Measurements from ENCODE around the gene TBCA. TPM values are rescaled to one million over a fixed set of nuclear protein-coding genes. Genes with fewer than 3 reads are reported as not detected.

The TBCA gene
- total RNA-seq, 1 experiment from 2014 or later, result 327 TPM

DNA sequence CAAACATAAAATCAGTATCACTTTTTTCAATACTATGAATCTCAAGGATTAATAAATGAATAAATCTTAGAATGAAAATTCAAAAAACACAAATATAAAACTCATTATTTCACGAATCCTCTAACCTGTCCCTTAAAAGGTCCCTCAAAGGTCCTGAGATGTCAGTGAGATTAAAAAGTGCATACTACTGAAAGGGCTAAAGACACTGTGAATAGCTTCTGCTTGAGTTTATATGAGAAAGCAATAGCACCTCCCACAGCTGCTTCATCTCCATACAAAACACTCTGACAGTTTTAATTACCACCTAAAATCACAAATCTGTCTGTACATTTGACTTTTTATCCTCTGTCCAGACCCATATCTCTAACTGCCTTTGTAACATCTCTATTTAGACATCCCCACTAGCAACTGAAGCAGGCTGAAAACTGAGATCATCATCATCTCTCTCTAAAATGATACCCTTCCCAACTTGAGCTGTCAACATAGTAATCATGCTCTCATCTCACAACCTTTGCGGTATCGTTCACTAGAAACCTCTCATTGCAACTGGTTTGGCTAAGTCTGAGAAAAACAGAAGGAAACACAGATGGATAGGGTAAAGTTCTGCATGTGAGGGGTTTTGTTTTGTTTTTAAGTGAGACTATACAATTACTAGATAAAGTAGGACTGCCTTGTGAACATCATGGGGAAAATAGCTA is 56.3 kb downstream of the TBCA start:
- Mint-ChIP-seq H3K27me3 (ENCODE audit: low read depth) (no peaks in the 10 kb centered on the region), H3K36me3 (no peaks in the 10 kb centered on the region), H3K9me3 (no peaks in the 10 kb centered on the region), H3K4me1 (peaks cover 21% of the 10 kb centered on the region), H3K4me3 (no peak overlapping the region), H3K27ac (no peak overlapping the region)
- CTCF ChIA-PET, result no interaction called here
- ATAC-seq (no peak), DNase-seq (ENCODE audit: low spot score) (no peak)
- TF ChIP-seq HMGA2 (CRISPR knock-in tag; IDR thresholded peaks at IDR 0.05) (no peak), SOX15 (CRISPR knock-in tag; IDR thresholded peaks at IDR 0.05) (no peak), PRRX2 (CRISPR knock-in tag; IDR thresholded peaks at IDR 0.05) (no peak)
- TF ChIP-seq, protein P1, sequence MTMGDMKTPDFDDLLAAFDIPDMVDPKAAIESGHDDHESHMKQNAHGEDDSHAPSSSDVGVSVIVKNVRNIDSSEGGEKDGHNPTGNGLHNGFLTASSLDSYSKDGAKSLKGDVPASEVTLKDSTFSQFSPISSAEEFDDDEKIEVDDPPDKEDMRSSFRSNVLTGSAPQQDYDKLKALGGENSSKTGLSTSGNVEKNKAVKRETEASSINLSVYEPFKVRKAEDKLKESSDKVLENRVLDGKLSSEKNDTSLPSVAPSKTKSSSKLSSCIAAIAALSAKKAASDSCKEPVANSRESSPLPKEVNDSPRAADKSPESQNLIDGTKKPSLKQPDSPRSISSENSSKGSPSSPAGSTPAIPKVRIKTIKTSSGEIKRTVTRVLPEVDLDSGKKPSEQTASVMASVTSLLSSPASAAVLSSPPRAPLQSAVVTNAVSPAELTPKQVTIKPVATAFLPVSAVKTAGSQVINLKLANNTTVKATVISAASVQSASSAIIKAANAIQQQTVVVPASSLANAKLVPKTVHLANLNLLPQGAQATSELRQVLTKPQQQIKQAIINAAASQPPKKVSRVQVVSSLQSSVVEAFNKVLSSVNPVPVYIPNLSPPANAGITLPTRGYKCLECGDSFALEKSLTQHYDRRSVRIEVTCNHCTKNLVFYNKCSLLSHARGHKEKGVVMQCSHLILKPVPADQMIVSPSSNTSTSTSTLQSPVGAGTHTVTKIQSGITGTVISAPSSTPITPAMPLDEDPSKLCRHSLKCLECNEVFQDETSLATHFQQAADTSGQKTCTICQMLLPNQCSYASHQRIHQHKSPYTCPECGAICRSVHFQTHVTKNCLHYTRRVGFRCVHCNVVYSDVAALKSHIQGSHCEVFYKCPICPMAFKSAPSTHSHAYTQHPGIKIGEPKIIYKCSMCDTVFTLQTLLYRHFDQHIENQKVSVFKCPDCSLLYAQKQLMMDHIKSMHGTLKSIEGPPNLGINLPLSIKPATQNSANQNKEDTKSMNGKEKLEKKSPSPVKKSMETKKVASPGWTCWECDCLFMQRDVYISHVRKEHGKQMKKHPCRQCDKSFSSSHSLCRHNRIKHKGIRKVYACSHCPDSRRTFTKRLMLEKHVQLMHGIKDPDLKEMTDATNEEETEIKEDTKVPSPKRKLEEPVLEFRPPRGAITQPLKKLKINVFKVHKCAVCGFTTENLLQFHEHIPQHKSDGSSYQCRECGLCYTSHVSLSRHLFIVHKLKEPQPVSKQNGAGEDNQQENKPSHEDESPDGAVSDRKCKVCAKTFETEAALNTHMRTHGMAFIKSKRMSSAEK (CRISPR knock-in tag; IDR thresholded peaks at IDR 0.05; ENCODE audit: borderline replicate concordance), result no peak
- TF ChIP-seq, protein P2, sequence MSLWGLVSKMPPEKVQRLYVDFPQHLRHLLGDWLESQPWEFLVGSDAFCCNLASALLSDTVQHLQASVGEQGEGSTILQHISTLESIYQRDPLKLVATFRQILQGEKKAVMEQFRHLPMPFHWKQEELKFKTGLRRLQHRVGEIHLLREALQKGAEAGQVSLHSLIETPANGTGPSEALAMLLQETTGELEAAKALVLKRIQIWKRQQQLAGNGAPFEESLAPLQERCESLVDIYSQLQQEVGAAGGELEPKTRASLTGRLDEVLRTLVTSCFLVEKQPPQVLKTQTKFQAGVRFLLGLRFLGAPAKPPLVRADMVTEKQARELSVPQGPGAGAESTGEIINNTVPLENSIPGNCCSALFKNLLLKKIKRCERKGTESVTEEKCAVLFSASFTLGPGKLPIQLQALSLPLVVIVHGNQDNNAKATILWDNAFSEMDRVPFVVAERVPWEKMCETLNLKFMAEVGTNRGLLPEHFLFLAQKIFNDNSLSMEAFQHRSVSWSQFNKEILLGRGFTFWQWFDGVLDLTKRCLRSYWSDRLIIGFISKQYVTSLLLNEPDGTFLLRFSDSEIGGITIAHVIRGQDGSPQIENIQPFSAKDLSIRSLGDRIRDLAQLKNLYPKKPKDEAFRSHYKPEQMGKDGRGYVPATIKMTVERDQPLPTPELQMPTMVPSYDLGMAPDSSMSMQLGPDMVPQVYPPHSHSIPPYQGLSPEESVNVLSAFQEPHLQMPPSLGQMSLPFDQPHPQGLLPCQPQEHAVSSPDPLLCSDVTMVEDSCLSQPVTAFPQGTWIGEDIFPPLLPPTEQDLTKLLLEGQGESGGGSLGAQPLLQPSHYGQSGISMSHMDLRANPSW (CRISPR knock-in tag; conservative IDR thresholded peaks at IDR 0.05; ENCODE audit: low read depth), result no peak
- TF ChIP-seq, protein P3, sequence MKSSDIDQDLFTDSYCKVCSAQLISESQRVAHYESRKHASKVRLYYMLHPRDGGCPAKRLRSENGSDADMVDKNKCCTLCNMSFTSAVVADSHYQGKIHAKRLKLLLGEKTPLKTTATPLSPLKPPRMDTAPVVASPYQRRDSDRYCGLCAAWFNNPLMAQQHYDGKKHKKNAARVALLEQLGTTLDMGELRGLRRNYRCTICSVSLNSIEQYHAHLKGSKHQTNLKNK (CRISPR knock-in tag; IDR thresholded peaks at IDR 0.05), result no peak
- POLR2A ChIA-PET, result interaction anchor here (0.6 kb wide), 1 partner anchor 11 kb away, joined by 5 read pairs; no protein-coding TSS in a partner anchor

DNA sequence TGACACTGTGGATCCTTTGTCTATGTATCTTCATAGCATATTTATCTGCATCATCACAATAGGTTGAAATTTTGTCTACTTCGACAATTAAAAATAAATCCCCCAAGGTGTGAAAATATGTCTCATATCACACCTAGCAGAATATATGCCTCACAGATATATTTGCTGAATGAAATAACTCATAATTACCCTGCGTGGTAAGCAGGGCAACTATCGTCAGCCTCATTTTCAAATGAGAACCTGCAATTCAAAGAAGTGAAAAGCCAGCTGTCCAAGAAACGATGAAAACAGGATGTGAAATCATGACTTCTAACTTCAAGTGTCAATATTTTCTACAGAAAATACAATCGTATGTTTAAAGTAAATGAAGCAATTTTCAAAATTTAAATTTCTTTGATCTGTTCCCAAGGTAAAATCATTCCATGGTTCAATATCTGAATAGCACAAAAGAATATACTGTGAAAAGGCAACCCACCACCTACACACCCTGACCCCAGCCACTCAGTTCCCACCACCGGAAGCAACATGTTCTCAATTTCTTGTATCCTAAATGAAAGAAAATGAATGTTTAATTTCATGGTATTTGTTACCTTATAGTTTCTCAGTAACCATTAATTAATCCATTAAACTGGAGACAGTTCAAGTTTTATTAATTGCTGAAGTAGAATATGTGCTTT is 57.1 kb downstream of the TBCA start:
- no peak for TF ChIP-seq JAZF1 (CRISPR knock-in tag; IDR thresholded peaks at IDR 0.05)
- TF ChIP-seq, protein P4, sequence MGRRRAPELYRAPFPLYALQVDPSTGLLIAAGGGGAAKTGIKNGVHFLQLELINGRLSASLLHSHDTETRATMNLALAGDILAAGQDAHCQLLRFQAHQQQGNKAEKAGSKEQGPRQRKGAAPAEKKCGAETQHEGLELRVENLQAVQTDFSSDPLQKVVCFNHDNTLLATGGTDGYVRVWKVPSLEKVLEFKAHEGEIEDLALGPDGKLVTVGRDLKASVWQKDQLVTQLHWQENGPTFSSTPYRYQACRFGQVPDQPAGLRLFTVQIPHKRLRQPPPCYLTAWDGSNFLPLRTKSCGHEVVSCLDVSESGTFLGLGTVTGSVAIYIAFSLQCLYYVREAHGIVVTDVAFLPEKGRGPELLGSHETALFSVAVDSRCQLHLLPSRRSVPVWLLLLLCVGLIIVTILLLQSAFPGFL (CRISPR knock-in tag; IDR thresholded peaks at IDR 0.05; ENCODE audit: borderline replicate concordance), result no peak
- TF ChIP-seq ZNF263 (CRISPR knock-in tag; IDR thresholded peaks at IDR 0.05; ENCODE audit: low read depth), result no peak
- TF ChIP-seq ZNF416 (CRISPR knock-in tag; IDR thresholded peaks at IDR 0.05), result no peak
- CTCF ChIA-PET, result no interaction called here
- DNase-seq (ENCODE audit: low spot score) (no peak), ATAC-seq (no peak)
- Mint-ChIP-seq H3K4me1 (peaks cover 22% of the 10 kb centered on the region), H3K36me3 (no peaks in the 10 kb centered on the region), H3K4me3 (no peak overlapping the region), H3K27ac (peak overlapping the region; percentile 10), H3K9me3 (no peaks in the 10 kb centered on the region), H3K27me3 (ENCODE audit: low read depth) (no peaks in the 10 kb centered on the region)
- POLR2A ChIA-PET, result interaction anchor here (0.6 kb wide), 1 partner anchor 10 kb away, joined by 5 read pairs; no protein-coding TSS in a partner anchor

DNA sequence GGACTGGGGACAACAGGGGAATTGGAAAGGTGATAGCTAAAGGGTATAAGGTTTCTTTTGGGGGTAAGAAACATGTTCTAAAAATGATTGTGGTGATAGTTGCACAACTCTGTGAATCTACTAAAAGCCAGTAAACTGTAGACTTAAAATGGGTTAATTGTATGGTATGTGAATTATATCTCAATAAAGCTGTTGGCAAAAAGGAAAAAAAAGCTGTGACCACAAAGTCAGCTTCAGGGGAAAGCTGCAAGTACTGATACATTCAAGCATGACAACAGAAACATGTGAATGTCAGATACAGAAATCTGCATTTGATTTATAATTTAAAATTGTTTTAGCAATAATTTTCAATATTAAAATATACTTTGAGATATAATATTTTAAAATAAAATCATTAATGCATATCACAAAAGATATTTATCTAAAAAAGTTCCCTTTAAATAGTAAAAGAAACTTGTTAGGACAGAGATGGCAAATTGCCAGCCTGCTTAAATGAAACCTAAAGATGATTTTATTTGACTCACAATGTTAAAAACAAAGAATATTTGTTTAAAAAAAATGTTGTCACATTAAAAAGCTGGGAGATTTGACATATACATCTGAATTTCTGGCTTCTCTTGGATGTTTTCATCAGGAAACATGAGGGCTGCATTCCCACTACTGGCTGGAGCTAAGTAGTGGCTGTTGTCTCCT is 66.0 kb downstream of the TBCA start:
- H3K4me3 Mint-ChIP-seq, result no peak overlapping the region
- ATAC-seq (no peak), DNase-seq (ENCODE audit: low spot score) (no peak)
- TF ChIP-seq IRF2 (CRISPR knock-in tag; IDR thresholded peaks at IDR 0.05; ENCODE audit: borderline replicate concordance, low read depth) (no peak), HMGA2 (CRISPR knock-in tag; IDR thresholded peaks at IDR 0.05) (peak; percentile 21; the same call in 1 of the 2 replicates)
- TF ChIP-seq, protein P5, sequence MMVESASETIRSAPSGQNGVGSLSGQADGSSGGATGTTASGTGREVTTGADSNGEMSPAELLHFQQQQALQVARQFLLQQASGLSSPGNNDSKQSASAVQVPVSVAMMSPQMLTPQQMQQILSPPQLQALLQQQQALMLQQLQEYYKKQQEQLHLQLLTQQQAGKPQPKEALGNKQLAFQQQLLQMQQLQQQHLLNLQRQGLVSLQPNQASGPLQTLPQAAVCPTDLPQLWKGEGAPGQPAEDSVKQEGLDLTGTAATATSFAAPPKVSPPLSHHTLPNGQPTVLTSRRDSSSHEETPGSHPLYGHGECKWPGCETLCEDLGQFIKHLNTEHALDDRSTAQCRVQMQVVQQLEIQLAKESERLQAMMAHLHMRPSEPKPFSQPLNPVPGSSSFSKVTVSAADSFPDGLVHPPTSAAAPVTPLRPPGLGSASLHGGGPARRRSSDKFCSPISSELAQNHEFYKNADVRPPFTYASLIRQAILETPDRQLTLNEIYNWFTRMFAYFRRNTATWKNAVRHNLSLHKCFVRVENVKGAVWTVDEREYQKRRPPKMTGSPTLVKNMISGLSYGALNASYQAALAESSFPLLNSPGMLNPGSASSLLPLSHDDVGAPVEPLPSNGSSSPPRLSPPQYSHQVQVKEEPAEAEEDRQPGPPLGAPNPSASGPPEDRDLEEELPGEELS (CRISPR knock-in tag; IDR thresholded peaks at IDR 0.05), result no peak
- H3K27ac Mint-ChIP-seq, result no peak overlapping the region
- peaks cover 14% of the 10 kb centered on the region for H3K36me3 Mint-ChIP-seq
- H3K4me1 Mint-ChIP-seq, result peaks cover 5% of the 10 kb centered on the region
- no peaks in the 10 kb centered on the region for H3K9me3 Mint-ChIP-seq
- no peaks in the 10 kb centered on the region for H3K27me3 Mint-ChIP-seq (ENCODE audit: low read depth)
- ChIA-PET CTCF (no interaction called here), POLR2A (no interaction called here)

All from WTC11 (cell line).